Measurements from ENCODE around the gene HAPLN1.

Gene HAPLN1

GRCh38 chr5:83750749-83751148 lies 30.1 kb upstream of the HAPLN1 start:
- TF ChIP-seq, protein P1, sequence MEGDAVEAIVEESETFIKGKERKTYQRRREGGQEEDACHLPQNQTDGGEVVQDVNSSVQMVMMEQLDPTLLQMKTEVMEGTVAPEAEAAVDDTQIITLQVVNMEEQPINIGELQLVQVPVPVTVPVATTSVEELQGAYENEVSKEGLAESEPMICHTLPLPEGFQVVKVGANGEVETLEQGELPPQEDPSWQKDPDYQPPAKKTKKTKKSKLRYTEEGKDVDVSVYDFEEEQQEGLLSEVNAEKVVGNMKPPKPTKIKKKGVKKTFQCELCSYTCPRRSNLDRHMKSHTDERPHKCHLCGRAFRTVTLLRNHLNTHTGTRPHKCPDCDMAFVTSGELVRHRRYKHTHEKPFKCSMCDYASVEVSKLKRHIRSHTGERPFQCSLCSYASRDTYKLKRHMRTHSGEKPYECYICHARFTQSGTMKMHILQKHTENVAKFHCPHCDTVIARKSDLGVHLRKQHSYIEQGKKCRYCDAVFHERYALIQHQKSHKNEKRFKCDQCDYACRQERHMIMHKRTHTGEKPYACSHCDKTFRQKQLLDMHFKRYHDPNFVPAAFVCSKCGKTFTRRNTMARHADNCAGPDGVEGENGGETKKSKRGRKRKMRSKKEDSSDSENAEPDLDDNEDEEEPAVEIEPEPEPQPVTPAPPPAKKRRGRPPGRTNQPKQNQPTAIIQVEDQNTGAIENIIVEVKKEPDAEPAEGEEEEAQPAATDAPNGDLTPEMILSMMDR (conservative IDR thresholded peaks at IDR 0.05; ENCODE audit: low read length) = no peak
- no peak for TF ChIP-seq EZH2phosphoT487 (IDR thresholded peaks at IDR 0.05; ENCODE audit: borderline replicate concordance)
- Histone ChIP-seq H2AFZ (ENCODE audit: low read length) (no peak overlapping the region), H3K36me3 (ENCODE audit: insufficient read depth, low read length) (no peaks in the 10 kb centered on the region)

GRCh38 chr5:83745816-83746215 lies 25.2 kb upstream of the HAPLN1 start:
- peaks cover 7% of the 10 kb centered on the region; the same call in 1 of the 2 replicates for H3K9me3 ChIP-seq (ENCODE audit: insufficient read depth, low read depth, low read length)

More at GRCh38 chr5:83750749-83751148, 30.1 kb upstream of the HAPLN1 start:
- H3K4me1 ChIP-seq (ENCODE audit: insufficient read depth, low read length, poor library complexity, severe bottlenecking) = no peaks in the 10 kb centered on the region
- no peaks in the 10 kb centered on the region for H3F3A ChIP-seq (ENCODE audit: low read depth)
- peaks cover 51% of the 10 kb centered on the region for H3K27me3 ChIP-seq (ENCODE audit: insufficient read depth, low read length, poor library complexity, severe bottlenecking)
- H3K9me3 ChIP-seq (ENCODE audit: insufficient read depth, low read depth, low read length) = peaks cover 7% of the 10 kb centered on the region; the same call in 1 of the 2 replicates
- H3K4me3 ChIP-seq (ENCODE audit: low read length, poor library complexity, severe bottlenecking) = no peak overlapping the region
- no peaks in the 10 kb centered on the region; the same call in 1 of the 2 replicates for H3K9me2 ChIP-seq (replicated peaks; ENCODE audit: low read depth, low read length)
- no peak overlapping the region for H3K9ac ChIP-seq (ENCODE audit: low read depth, low read length, poor library complexity, severe bottlenecking)
- no peaks in the 10 kb centered on the region for H4K20me1 ChIP-seq (ENCODE audit: insufficient read depth, low read length, poor library complexity, severe bottlenecking)
- no peak overlapping the region for H3K4me2 ChIP-seq (ENCODE audit: low read depth, low read length, poor library complexity, severe bottlenecking)
- H3K79me2 ChIP-seq (ENCODE audit: insufficient read depth, low read length) = no peaks in the 10 kb centered on the region

DNA sequence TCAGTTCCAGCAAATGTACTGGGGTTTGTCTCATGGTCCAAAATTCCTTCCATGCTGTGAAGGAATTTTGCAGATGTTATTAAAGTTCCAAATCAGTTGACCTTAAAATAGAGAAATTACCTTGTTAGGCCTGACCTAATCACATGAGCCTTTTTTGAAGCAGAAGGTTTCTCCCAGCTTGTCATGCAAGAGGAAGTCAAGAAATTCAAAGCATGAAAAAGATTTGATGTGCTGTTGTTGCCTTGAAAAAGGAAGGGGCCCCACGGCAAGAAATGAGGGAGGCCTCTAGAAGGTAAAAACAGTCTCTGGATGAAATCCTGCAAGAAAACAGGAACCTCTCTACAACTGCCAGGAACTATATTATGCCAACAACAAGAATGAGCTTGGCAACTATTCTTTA lies 24.2 kb upstream of the HAPLN1 start:
- H3K36me3 ChIP-seq (ENCODE audit: insufficient read depth, low read length) = no peaks in the 10 kb centered on the region
- H3F3A ChIP-seq (ENCODE audit: low read depth) = no peaks in the 10 kb centered on the region
- H3K79me2 ChIP-seq (ENCODE audit: insufficient read depth, low read length) = no peaks in the 10 kb centered on the region
- no peak overlapping the region for H3K4me3 ChIP-seq (ENCODE audit: low read length, poor library complexity, severe bottlenecking)
- H3K9ac ChIP-seq (ENCODE audit: low read depth, low read length, poor library complexity, severe bottlenecking) = no peak overlapping the region
- peaks cover 6% of the 10 kb centered on the region; the same call in 1 of the 2 replicates for H3K9me3 ChIP-seq (ENCODE audit: insufficient read depth, low read depth, low read length)
- H3K9me2 ChIP-seq (replicated peaks; ENCODE audit: low read depth, low read length) = no peaks in the 10 kb centered on the region
- TF ChIP-seq, protein P1 (conservative IDR thresholded peaks at IDR 0.05; ENCODE audit: low read length) = no peak
- no peak for TF ChIP-seq EZH2phosphoT487 (IDR thresholded peaks at IDR 0.05; ENCODE audit: borderline replicate concordance)
- no peaks in the 10 kb centered on the region for H3K4me1 ChIP-seq (ENCODE audit: insufficient read depth, low read length, poor library complexity, severe bottlenecking)
- no peak overlapping the region for H2AFZ ChIP-seq (ENCODE audit: low read length)
- H4K20me1 ChIP-seq (ENCODE audit: insufficient read depth, low read length, poor library complexity, severe bottlenecking) = no peaks in the 10 kb centered on the region
- H3K4me2 ChIP-seq (ENCODE audit: low read depth, low read length, poor library complexity, severe bottlenecking) = no peak overlapping the region
- peaks cover 55% of the 10 kb centered on the region for H3K27me3 ChIP-seq (ENCODE audit: insufficient read depth, low read length, poor library complexity, severe bottlenecking)

More at GRCh38 chr5:83745816-83746215, 25.2 kb upstream of the HAPLN1 start:
- H3K36me3 ChIP-seq (ENCODE audit: insufficient read depth, low read length) = no peaks in the 10 kb centered on the region
- no peak overlapping the region for H2AFZ ChIP-seq (ENCODE audit: low read length)
- no peak overlapping the region for H3K4me3 ChIP-seq (ENCODE audit: low read length, poor library complexity, severe bottlenecking)
- no peak overlapping the region for H3K4me2 ChIP-seq (ENCODE audit: low read depth, low read length, poor library complexity, severe bottlenecking)
- no peaks in the 10 kb centered on the region for H3F3A ChIP-seq (ENCODE audit: low read depth)
- no peaks in the 10 kb centered on the region for H3K9me2 ChIP-seq (replicated peaks; ENCODE audit: low read depth, low read length)
- H3K9ac ChIP-seq (ENCODE audit: low read depth, low read length, poor library complexity, severe bottlenecking) = no peak overlapping the region
- no peaks in the 10 kb centered on the region for H4K20me1 ChIP-seq (ENCODE audit: insufficient read depth, low read length, poor library complexity, severe bottlenecking)
- no peaks in the 10 kb centered on the region for H3K4me1 ChIP-seq (ENCODE audit: insufficient read depth, low read length, poor library complexity, severe bottlenecking)
- no peak for TF ChIP-seq EZH2phosphoT487 (IDR thresholded peaks at IDR 0.05; ENCODE audit: borderline replicate concordance)
- TF ChIP-seq, protein P1 (conservative IDR thresholded peaks at IDR 0.05; ENCODE audit: low read length) = no peak
- peaks cover 64% of the 10 kb centered on the region for H3K27me3 ChIP-seq (ENCODE audit: insufficient read depth, low read length, poor library complexity, severe bottlenecking)
- H3K79me2 ChIP-seq (ENCODE audit: insufficient read depth, low read length) = no peaks in the 10 kb centered on the region

All from Loucy (cell line).